ENCODE measurements around the gene BRAT1.

DNA sequence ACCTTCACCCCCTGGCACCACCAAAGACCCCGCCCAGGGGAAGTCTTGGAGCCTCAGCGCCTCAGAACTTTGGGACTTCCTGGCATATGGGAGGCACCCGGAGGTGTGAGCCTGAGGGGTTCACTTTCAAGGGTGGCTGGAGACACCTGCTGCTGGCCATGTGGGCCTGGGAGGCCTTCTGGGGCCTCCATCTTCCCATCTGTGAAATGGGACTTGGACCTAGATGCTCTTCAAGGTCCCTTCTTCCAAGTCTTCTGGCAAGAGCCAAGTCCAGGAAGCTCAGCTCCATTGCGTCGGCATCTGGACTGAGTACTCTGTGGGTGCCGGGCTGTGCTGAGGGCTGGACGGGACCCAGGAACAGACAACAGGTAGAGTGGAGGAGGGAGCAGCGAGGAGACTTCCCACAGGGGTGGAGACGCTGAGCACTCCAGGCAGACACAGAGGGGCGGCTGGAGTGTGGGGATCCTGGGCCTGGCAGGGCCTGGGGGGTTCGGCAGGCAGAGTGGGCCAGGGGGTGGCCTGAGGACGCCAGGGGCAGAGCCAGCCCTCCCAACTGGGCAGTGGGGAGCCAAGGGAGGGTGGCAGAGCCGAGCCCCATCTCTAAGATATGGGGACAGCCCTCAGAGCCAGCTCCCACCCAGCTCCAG, 45.1 kb downstream of the BRAT1 start:
- TF ChIP-seq EZH2phosphoT487 (IDR thresholded peaks at IDR 0.05; ENCODE audit: unreplicated experiment) = no peak
- TF ChIP-seq, protein P1, sequence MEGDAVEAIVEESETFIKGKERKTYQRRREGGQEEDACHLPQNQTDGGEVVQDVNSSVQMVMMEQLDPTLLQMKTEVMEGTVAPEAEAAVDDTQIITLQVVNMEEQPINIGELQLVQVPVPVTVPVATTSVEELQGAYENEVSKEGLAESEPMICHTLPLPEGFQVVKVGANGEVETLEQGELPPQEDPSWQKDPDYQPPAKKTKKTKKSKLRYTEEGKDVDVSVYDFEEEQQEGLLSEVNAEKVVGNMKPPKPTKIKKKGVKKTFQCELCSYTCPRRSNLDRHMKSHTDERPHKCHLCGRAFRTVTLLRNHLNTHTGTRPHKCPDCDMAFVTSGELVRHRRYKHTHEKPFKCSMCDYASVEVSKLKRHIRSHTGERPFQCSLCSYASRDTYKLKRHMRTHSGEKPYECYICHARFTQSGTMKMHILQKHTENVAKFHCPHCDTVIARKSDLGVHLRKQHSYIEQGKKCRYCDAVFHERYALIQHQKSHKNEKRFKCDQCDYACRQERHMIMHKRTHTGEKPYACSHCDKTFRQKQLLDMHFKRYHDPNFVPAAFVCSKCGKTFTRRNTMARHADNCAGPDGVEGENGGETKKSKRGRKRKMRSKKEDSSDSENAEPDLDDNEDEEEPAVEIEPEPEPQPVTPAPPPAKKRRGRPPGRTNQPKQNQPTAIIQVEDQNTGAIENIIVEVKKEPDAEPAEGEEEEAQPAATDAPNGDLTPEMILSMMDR (conservative IDR thresholded peaks at IDR 0.05; ENCODE audit: low read depth in 2 of 2) = no peak
- no peak for TF ChIP-seq JUNB (IDR thresholded peaks at IDR 0.05; ENCODE audit: unreplicated experiment)
- TF ChIP-seq EZH2 (IDR thresholded peaks at IDR 0.05; ENCODE audit: low read depth, unreplicated experiment) = no peak
- TF ChIP-seq POLR2AphosphoS5 (IDR thresholded peaks at IDR 0.05; ENCODE audit: low read depth) = no peak
- TF ChIP-seq, protein P2, sequence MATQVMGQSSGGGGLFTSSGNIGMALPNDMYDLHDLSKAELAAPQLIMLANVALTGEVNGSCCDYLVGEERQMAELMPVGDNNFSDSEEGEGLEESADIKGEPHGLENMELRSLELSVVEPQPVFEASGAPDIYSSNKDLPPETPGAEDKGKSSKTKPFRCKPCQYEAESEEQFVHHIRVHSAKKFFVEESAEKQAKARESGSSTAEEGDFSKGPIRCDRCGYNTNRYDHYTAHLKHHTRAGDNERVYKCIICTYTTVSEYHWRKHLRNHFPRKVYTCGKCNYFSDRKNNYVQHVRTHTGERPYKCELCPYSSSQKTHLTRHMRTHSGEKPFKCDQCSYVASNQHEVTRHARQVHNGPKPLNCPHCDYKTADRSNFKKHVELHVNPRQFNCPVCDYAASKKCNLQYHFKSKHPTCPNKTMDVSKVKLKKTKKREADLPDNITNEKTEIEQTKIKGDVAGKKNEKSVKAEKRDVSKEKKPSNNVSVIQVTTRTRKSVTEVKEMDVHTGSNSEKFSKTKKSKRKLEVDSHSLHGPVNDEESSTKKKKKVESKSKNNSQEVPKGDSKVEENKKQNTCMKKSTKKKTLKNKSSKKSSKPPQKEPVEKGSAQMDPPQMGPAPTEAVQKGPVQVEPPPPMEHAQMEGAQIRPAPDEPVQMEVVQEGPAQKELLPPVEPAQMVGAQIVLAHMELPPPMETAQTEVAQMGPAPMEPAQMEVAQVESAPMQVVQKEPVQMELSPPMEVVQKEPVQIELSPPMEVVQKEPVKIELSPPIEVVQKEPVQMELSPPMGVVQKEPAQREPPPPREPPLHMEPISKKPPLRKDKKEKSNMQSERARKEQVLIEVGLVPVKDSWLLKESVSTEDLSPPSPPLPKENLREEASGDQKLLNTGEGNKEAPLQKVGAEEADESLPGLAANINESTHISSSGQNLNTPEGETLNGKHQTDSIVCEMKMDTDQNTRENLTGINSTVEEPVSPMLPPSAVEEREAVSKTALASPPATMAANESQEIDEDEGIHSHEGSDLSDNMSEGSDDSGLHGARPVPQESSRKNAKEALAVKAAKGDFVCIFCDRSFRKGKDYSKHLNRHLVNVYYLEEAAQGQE (IDR thresholded peaks at IDR 0.05; ENCODE audit: unreplicated experiment) = no peak
- TF ChIP-seq ZNF114 (CRISPR knock-in tag; IDR thresholded peaks at IDR 0.05) = no peak
- no peak for TF ChIP-seq CREB1 (CRISPR knock-in tag; IDR thresholded peaks at IDR 0.05; ENCODE audit: low read depth)
- TF ChIP-seq NANOG (IDR thresholded peaks at IDR 0.05; ENCODE audit: borderline replicate concordance) = no peak
- no peak for TF ChIP-seq ZNF331 (CRISPR knock-in tag; IDR thresholded peaks at IDR 0.05; ENCODE audit: low read depth)
- TF ChIP-seq, protein P3, sequence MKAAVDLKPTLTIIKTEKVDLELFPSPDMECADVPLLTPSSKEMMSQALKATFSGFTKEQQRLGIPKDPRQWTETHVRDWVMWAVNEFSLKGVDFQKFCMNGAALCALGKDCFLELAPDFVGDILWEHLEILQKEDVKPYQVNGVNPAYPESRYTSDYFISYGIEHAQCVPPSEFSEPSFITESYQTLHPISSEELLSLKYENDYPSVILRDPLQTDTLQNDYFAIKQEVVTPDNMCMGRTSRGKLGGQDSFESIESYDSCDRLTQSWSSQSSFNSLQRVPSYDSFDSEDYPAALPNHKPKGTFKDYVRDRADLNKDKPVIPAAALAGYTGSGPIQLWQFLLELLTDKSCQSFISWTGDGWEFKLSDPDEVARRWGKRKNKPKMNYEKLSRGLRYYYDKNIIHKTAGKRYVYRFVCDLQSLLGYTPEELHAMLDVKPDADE (IDR thresholded peaks at IDR 0.05) = no peak
